GM15510 (cell line): Measurements from ENCODE around the gene C17orf75.

Experiments used
- POLR2A ChIP-seq: IDR thresholded peaks from 3 replicates; pipeline ENCODE4 v1.6.1; 2011; ENCODE audit warnings: borderline replicate concordance; ENCODE audit not compliant: insufficient read length; ENCODE audit errors: extremely low read depth

Gene C17orf75

GRCh38 chr17:32297860-32298259 is 44.1 kb downstream of the C17orf75 start:
- TF ChIP-seq POLR2A, result no peak

- no peak for TF ChIP-seq POLR2A
Measured at GRCh38 chr17:32297424-32297823, 44.5 kb downstream of the C17orf75 start.

- TF ChIP-seq POLR2A, result no peak
Measured at GRCh38 chr17:32292094-32292493, 49.9 kb downstream of the C17orf75 start.

- no peak for TF ChIP-seq POLR2A
Measured at GRCh38 chr17:32289471-32290070, 52.4 kb downstream of the C17orf75 start.

- TF ChIP-seq POLR2A, result no peak
Measured at GRCh38 chr17:32288615-32289014, 53.4 kb downstream of the C17orf75 start.

GRCh38 chr17:32287804-32288511 is 54.0 kb downstream of the C17orf75 start:
- TF ChIP-seq POLR2A, result no peak

GRCh38 chr17:32286518-32286900 is 55.5 kb downstream of the C17orf75 start:
- TF ChIP-seq POLR2A, result no peak

GRCh38 chr17:32285746-32286517 is 56.0 kb downstream of the C17orf75 start:
- TF ChIP-seq POLR2A, result no peak

- TF ChIP-seq POLR2A, result no peak
Measured at GRCh38 chr17:32285306-32285705, 56.7 kb downstream of the C17orf75 start.

GRCh38 chr17:32283745-32284201 is 58.2 kb downstream of the C17orf75 start:
- no peak for TF ChIP-seq POLR2A

- TF ChIP-seq POLR2A, result no peak
Measured at GRCh38 chr17:32281011-32281451, 60.9 kb downstream of the C17orf75 start.

GRCh38 chr17:32279891-32280716 is 61.9 kb downstream of the C17orf75 start:
- no peak for TF ChIP-seq POLR2A

- no peak for TF ChIP-seq POLR2A
Measured at GRCh38 chr17:32278815-32279214, 63.2 kb downstream of the C17orf75 start.
